HG02623 (cell line): ENCODE data around the gene TBX1.
"Not testable (repeated sequence)": the region's sequence is repeated elsewhere in the genome, so short reads cannot be mapped to it uniquely, and the experiment has no call there.

ENCODE experiments used
- ATAC-seq: cut with Tn5 transposase; IDR thresholded peaks from one replicate; pipeline ENCODE4 v1.9.1; 2021; ENCODE audit warnings: moderate library complexity; ENCODE audit not compliant: unreplicated experiment

TBX1 gene

GRCh38 chr22:19763458-19764298 lies 3.1 kb downstream of the TBX1 start:
- no peak for ATAC-seq

GRCh38 chr22:19764299-19764593 lies 3.7 kb downstream of the TBX1 start:
- ATAC-seq: no peak

DNA sequence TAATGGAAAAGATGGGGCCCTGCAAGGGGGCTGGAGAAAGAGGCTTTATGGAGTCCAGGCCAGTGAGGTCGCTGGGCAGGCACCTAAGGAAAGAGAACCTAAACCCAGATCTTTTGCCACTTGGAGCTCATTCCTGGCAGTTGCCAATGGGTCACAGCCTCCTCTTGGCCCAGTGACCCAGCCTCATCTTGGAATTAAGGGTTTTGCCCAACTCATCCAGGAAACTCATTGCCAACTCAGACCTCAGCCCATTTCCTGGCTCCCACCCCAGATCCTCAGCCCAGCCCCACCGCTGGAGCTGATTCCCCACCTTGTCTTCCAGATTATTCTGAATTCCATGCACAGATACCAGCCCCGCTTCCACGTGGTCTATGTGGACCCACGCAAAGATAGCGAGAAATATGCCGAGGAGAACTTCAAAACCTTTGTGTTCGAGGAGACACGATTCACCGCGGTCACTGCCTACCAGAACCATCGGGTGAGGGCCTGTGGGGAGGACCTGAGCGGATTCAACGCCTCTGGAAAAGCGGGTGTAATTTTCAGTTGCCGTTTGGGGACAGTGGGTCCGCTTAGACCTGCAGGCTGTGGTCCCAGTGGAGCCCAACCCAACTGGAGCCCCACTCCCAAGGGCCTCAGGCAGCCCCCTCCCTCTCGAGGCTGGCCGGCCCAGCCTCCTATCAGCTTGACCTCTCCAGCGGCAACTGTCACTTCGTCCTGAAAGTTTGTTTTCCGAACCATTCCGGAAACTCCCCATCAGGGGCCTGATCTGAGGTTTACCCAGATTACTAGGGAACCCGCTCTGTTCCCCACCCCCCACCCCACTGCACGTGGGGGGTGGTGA lies 4.3 kb downstream of the TBX1 start:
- ATAC-seq: no peak

GRCh38 chr22:19765477-19766239 lies 5.1 kb downstream of the TBX1 start:
- no peak for ATAC-seq

DNA sequence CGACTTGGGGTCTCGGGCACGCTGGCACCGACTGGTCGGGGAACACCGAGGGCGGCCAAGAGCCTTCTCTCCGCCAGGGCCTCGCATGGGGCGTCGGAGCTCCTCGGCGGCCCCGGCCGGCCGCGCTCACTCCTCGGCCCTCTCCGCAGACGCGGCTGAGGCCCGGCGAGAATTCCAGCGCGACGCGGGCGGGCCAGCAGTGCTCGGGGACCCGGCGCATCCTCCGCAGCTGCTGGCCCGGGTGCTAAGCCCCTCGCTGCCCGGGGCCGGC lies 5.6 kb downstream of the TBX1 start:
- no peak for ATAC-seq

DNA sequence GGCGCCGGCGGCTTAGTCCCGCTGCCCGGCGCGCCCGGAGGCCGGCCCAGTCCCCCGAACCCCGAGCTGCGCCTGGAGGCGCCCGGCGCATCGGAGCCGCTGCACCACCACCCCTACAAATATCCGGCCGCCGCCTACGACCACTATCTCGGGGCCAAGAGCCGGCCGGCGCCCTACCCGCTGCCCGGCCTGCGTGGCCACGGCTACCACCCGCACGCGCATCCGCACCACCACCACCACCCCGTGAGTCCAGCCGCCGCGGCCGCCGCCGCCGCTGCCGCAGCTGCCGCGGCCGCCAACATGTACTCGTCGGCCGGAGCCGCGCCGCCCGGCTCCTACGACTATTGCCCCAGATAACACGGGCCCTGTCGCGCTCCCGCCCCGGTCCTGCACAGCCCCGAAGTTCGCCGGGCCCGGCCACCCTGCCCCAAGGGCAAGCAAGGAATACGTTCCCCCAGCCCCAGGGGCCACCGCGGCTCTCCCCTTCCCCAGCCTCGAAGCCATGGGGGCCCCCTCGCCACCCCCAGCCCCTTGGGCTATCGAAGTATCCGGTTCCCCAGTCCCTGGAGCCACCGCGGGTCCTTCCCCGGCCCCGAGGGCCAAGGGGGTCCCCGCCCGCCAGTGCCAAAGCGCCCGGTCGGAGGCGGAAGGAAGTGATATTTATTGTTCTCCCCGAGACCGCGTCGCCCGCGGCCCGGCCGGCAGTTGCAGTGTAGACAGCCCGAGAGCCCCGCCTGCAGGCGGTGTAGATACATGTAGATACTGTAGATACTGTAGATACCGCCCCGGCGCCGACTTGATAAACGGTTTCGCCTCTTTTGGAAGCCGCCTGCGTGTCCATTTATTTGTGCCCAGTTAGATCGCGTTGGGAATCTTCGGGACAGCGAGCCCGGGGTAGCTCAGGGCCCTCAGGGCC lies 6.2 kb downstream of the TBX1 start:
- no peak for ATAC-seq

DNA sequence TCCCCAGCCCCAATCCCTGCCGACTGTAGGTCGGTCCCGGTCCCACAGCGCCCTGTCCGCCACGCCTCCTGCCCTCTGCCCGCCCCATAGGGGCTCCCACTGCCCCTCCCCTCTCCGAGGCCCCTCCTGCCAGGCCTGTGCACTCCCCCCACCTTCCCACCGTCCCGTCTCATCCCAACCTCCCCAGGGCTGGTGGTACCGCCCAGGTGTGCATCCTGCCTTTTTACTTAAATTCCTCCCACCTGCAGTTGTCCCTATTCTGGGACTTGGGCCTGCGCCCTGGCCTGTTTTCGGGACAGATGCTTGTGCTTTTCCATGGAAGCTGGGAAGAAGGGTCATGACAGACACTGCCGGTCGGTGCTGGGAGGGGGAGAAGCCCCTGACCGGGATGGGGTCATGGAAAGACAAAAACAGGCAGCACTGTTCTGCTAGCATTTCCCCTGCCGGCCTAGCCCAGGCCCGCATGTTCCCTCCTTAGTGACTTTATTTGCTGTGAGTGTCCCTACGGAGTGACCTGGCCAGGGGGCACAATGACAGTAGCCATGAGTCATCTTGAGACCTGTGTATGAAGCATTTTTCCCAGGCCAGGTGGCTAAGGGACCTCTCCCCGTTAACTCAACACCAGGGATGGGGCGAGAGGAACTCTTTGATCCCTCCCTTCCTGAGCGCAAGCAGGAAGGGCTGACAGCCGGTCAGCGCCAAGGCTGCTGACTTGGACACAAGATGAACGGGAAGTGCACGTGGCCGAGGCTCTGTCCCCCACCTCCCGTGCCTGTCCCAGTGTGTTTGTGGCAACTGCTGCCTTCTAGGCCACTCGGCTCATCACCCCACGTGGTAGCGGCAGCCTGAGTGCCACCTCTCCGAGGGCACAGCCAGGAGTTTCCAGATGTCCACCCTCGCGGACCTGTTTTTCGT lies 7.1 kb downstream of the TBX1 start:
- no peak for ATAC-seq

- ATAC-seq: no peak
These were observed 8.8 kb downstream of the TBX1 start for GRCh38 chr22:19769393-19769715.

GRCh38 chr22:19770349-19771220 lies 10.0 kb downstream of the TBX1 start:
- no peak for ATAC-seq

- ATAC-seq: no peak
These were observed 11.8 kb downstream of the TBX1 start for GRCh38 chr22:19772422-19772672.

DNA sequence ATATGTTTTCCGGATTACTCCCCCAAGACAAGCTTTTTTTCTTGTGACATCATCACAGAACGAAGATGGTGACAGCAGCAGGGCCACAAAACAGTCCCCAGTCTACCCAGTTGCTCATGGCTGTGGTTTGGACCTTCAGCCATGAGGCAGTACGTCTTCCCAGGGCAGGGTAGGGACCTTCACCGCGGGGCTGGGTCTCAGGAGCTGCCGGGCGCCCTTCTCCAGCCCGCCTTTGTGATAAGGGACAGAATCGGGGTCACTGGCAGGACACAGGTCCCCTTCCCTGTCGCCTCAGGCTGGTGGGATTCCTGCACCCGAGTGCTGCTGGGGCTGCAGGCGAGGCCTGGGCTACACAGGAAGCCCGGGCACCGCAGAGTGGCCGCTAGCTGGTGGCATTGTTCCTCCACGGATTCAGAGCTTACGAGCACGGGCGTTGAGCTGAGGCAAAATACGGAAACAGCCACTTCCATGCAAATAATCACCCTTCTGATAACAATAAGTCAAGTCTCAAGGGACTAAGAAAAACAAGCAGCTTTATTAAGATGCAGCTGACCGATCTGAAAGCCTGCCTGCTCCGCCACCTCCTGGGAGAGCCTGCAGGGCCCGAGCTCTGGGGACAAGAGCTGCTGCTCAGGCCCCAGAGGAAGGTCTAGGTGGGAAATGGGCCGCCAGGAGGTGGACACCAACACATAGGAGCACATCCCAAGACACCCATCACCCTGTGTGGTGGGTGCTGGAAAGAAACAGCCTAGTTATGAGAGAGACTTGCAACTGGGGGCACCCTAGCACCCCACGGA lies 12.3 kb downstream of the TBX1 start:
- ATAC-seq: peak; percentile 63

GRCh38 chr22:19773470-19774040 lies 13.0 kb downstream of the TBX1 start:
- no peak for ATAC-seq

GRCh38 chr22:19774628-19775027 lies 14.1 kb downstream of the TBX1 start:
- no peak for ATAC-seq

- ATAC-seq: no peak
These were observed 15.1 kb downstream of the TBX1 start for GRCh38 chr22:19775496-19776325.

DNA sequence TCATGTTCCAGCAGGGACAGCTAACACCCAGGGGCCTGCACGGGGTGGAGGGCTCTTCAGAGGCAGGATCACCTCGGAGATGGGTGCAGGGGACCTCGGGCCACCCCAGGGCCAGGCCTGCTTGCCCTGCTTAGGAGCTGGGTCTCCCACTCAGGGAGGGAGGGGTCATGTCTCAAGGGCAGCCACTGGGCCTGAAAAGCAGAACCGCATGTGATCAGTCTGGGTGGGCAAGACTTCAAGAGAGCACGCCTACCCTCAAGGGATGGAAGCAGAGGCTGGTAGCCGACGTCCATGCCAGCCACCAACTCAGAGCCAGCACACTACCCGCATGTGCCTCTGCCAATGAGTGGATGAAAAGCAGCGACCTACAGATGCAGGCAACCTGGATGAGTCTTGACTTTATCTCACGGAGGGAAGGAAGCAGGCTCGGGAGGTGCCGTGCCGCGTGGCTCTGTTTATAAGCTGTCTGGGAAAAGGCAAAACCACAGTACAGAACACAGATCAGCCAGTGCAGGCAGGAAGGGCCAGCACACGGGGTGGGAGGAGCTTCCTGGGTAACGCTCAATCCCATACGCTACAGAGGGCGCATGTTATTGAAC lies 16.0 kb downstream of the TBX1 start:
- ATAC-seq: no peak

- not testable (repeated sequence) for ATAC-seq
These were observed 16.6 kb downstream of the TBX1 start for GRCh38 chr22:19777192-19777591.

GRCh38 chr22:19779011-19779421 lies 18.4 kb downstream of the TBX1 start:
- ATAC-seq: no peak
